ENCODE data around the gene PPBP.

DNA sequence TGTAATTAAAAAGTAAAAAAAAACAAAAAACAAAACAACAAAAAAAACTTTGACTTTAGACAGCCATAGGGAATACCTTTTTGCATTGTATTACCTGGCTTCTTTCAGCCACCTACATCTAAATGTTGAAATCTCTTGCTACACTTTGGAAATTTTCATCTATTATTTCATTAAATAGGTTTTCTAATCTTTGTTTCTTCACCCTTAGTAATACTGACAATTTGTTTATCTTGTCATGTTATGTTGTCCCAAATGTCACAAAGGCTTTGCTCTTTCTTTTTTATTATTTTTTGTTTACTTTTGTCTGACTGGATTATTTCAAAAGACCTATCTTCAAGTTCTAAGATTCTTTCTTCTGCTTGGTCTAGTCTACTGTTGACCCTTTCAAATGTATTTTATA is 13.6 kb downstream of the PPBP start:
- TF ChIP-seq, protein P1, sequence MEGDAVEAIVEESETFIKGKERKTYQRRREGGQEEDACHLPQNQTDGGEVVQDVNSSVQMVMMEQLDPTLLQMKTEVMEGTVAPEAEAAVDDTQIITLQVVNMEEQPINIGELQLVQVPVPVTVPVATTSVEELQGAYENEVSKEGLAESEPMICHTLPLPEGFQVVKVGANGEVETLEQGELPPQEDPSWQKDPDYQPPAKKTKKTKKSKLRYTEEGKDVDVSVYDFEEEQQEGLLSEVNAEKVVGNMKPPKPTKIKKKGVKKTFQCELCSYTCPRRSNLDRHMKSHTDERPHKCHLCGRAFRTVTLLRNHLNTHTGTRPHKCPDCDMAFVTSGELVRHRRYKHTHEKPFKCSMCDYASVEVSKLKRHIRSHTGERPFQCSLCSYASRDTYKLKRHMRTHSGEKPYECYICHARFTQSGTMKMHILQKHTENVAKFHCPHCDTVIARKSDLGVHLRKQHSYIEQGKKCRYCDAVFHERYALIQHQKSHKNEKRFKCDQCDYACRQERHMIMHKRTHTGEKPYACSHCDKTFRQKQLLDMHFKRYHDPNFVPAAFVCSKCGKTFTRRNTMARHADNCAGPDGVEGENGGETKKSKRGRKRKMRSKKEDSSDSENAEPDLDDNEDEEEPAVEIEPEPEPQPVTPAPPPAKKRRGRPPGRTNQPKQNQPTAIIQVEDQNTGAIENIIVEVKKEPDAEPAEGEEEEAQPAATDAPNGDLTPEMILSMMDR (IDR thresholded peaks at IDR 0.05; ENCODE audit: low read depth, low read length, poor library complexity, severe bottlenecking): no peak
- TF ChIP-seq EZH2phosphoT487 (IDR thresholded peaks at IDR 0.05; ENCODE audit: borderline replicate concordance, low read length): no peak

Measured in DOHH2 (cell line).